Lower leg skin (tissue), 3 donors: ENCODE measurements around the gene RBPJ.

Source experiments
- CTCF ChIP-seq, 3 donors: fragments of 450-650 bp; IDR thresholded peaks; one replicate each; pipeline ENCODE4 v1.5.1; 2016; ENCODE audit warnings: antibody characterized with exemption in 3 of 3, mild to moderate bottlenecking in 3 of 3, moderate library complexity in 2 of 3
- POLR2A ChIP-seq, 2 donors: fragments of 450-650 bp; IDR thresholded peaks; one replicate each; pipeline ENCODE4 v1.6.1; 2016 to 2017; ENCODE audit warnings: antibody characterized with exemption in 2 of 2, mild to moderate bottlenecking in 1 of 2, moderate library complexity in 1 of 2

GRCh38 chr4:26360273-26360672 is 39.5 kb downstream of the RBPJ start:
- no peak for TF ChIP-seq CTCF (IDR thresholded peaks at IDR 0.05)
- TF ChIP-seq POLR2A (IDR thresholded peaks at IDR 0.05), result no peak
